ENCODE measurements around the gene LMBRD2. TPM values are rescaled to one million over a fixed set of nuclear protein-coding genes. Genes with fewer than 3 reads are reported as not detected.

LMBRD2 gene
- total and polyA plus RNA-seq, 10 of the 15 experiments (the other 5 are each of a cell fraction or from before 2014, with no cell fraction given) = 0.90 to 9.8 (median 6.5) TPM

DNA sequence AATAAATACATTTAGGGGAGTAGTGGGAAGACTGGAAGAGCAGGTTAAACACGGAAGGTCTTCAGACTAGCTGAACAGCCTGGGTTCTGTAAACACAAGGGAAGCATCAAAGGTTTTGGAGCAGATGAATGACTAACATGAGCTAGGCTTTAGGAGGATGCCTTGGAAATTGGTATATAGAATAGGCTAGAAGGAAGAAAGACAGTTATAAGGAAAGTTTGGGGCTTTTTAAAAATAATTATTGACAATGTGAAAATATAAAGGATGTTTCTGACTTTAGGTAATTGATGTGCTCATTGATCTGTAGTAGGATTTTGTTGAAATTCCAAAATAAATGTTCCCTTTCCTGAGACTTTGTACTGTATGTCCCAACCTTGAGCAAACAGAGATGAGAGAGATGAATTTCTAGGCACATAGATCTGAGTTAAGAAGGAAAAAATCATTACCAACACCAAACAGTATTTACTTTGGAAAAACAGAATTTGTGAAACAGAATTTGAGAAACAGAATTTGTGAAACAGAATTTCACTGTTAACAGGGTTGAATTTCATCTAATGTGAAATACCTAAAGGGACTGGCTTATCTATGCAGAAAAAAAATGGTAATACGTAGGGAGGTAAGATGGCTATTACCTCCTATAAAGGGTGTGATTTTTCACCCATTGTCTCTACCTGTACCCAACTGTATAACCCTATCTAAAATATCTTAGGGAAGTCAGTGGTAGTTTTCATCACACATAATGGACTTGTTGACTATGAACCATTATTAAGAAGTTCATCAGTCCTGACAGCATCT lies 29.1 kb upstream of the LMBRD2 start (continued):
- TF ChIP-seq, protein P1, sequence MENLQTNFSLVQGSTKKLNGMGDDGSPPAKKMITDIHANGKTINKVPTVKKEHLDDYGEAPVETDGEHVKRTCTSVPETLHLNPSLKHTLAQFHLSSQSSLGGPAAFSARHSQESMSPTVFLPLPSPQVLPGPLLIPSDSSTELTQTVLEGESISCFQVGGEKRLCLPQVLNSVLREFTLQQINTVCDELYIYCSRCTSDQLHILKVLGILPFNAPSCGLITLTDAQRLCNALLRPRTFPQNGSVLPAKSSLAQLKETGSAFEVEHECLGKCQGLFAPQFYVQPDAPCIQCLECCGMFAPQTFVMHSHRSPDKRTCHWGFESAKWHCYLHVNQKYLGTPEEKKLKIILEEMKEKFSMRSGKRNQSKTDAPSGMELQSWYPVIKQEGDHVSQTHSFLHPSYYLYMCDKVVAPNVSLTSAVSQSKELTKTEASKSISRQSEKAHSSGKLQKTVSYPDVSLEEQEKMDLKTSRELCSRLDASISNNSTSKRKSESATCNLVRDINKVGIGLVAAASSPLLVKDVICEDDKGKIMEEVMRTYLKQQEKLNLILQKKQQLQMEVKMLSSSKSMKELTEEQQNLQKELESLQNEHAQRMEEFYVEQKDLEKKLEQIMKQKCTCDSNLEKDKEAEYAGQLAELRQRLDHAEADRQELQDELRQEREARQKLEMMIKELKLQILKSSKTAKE (IDR thresholded peaks at IDR 0.05; ENCODE audit: low read depth, poor library complexity, severe bottlenecking) = no peak
- no peak for TF ChIP-seq TCF3 (IDR thresholded peaks at IDR 0.05; ENCODE audit: borderline replicate concordance, insufficient read depth, low read depth, low read length)
- TF ChIP-seq, protein P2, sequence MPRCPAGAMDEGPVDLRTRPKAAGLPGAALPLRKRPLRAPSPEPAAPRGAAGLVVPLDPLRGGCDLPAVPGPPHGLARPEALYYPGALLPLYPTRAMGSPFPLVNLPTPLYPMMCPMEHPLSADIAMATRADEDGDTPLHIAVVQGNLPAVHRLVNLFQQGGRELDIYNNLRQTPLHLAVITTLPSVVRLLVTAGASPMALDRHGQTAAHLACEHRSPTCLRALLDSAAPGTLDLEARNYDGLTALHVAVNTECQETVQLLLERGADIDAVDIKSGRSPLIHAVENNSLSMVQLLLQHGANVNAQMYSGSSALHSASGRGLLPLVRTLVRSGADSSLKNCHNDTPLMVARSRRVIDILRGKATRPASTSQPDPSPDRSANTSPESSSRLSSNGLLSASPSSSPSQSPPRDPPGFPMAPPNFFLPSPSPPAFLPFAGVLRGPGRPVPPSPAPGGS (IDR thresholded peaks at IDR 0.05; ENCODE audit: borderline replicate concordance, insufficient read depth, low read depth, low read length, poor library complexity, severe bottlenecking) = no peak
- TF ChIP-seq CEBPB (IDR thresholded peaks at IDR 0.05; ENCODE audit: borderline replicate concordance in 1 of 2, low read depth in 2 of 2, low read length in 2 of 2) = no peak
- no peak for TF ChIP-seq IKZF2 (IDR thresholded peaks at IDR 0.05)
- TF ChIP-seq MEF2A (IDR thresholded peaks at IDR 0.05; ENCODE audit: insufficient read depth, low read depth, low read length) = no peak
- TF ChIP-seq RAD51 (IDR thresholded peaks at IDR 0.05) = no peak
